Breast epithelium (tissue), 3 donors: ENCODE data around the gene ZC3H14.

Experiments
- CTCF ChIP-seq, 3 donors: fragments of 450-650 bp; IDR thresholded peaks; one replicate each; pipeline ENCODE4 v1.5.1; 2016 to 2017; ENCODE audit warnings: antibody characterized with exemption in 3 of 3, mild to moderate bottlenecking in 3 of 3, moderate library complexity in 3 of 3
- POLR2A ChIP-seq: fragments of 450-650 bp; IDR thresholded peaks from one replicate; pipeline ENCODE4 v1.6.1; 2016; ENCODE audit warnings: antibody characterized with exemption, mild to moderate bottlenecking, moderate library complexity

- no peak for TF ChIP-seq POLR2A
- TF ChIP-seq CTCF (IDR thresholded peaks at IDR 0.05): no peak
These were observed 36.5 kb downstream of the ZC3H14 start for GRCh38 chr14:88599326-88599725.
